IPS-18a (cell line): ENCODE results near the gene CCNJ.

ENCODE experiments used
- H3K27ac ChIP-seq: one replicate; pipeline ENCODE4 v1.5.1; 2013; ENCODE audit warnings: low read length
- H3K27me3 ChIP-seq: one replicate; pipeline ENCODE4 v1.6.1; 2013; ENCODE audit warnings: mild to moderate bottlenecking, low read length; ENCODE audit not compliant: control insufficient read depth, insufficient read depth
- H3K36me3 ChIP-seq: one replicate; pipeline ENCODE4 v1.6.1; 2013; ENCODE audit warnings: low read depth, low read length; ENCODE audit not compliant: control insufficient read depth
- H3K4me1 ChIP-seq: one replicate; pipeline ENCODE4 v1.6.1; 2013; ENCODE audit warnings: low read depth, low read length; ENCODE audit not compliant: control insufficient read depth
- H3K4me3 ChIP-seq: one replicate; pipeline ENCODE4 v1.5.1; 2013; ENCODE audit warnings: low read length
- H3K9ac ChIP-seq: one replicate; pipeline ENCODE4 v1.6.1; 2013; ENCODE audit warnings: mild to moderate bottlenecking, low read length, moderate library complexity
- H3K9me3 ChIP-seq: one replicate; pipeline ENCODE4 v1.6.1; 2013; ENCODE audit warnings: low read depth, low read length; ENCODE audit not compliant: control insufficient read depth

The CCNJ gene

DNA sequence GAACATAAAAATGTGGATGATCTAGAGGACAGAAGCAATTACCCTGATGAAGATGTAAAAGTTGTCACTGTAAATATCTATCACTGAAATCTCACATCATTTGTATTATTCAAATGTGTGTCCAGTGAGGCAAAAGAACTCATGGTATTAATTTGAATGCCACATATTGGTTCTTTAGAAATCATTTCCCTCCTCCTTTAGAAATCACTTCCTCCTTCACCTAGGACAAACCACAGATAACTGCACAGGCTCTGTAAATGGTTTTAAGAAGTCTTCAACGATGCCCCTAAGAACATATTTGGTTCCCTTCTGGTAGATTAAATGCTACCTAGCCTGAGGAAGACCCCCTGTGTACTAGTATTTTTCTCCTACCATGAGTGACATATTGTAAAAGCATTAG, 53.6 kb downstream of the CCNJ start:
- H3K9ac ChIP-seq: no peak overlapping the region
- H3K4me1 ChIP-seq: no peaks in the 10 kb centered on the region
- no peaks in the 10 kb centered on the region for H3K27me3 ChIP-seq

DNA sequence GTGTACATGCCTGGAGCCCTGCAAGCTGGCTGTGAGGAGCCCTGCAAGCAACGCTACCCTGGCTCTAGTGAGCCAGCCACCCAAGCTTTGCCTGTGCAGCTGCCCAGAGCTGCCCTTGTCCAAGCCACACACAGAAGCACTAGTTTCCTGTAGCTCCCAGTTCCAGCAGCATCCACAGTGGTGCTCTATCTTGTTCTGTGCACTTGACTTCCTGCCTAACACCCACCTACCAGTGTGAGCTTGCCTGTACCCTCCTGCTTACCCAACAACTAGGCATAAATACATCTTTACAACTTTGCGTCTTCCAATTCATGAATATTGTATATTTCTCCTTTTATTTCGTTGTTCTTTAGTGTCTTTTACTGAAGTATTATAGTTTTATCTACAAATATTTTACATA, 54.5 kb downstream of the CCNJ start:
- no peaks in the 10 kb centered on the region for H3K27me3 ChIP-seq

More for the DNA sequence above, 53.6 kb downstream of the CCNJ start:
- Histone ChIP-seq H3K9me3 (no peaks in the 10 kb centered on the region), H3K4me3 (no peak overlapping the region), H3K27ac (no peak overlapping the region), H3K36me3 (no peaks in the 10 kb centered on the region)

DNA sequence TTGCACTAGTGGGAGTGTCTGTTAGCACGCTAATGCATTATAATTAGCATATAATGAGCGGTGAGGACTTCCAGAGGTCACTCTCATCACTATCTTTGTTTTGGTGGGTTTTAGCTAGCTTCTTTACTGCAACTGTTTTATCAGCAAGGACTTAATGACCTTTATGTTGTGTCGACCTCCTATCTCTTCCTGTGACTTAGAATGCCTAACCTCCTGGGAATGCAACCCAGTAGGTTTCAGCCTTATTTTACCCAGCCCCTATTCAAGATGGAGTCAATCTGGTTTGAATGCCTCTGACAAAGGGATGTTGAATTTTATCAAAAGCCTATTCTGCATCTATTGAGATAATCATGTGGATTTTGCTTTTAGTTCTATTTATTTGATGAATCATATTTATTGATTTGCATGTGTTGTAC, 64.2 kb downstream of the CCNJ start:
- H3K36me3 ChIP-seq: no peaks in the 10 kb centered on the region
- no peak overlapping the region for H3K27ac ChIP-seq
- no peak overlapping the region for H3K9ac ChIP-seq
- no peaks in the 10 kb centered on the region for H3K9me3 ChIP-seq
- H3K4me3 ChIP-seq: no peak overlapping the region
- no peaks in the 10 kb centered on the region for H3K27me3 ChIP-seq
- H3K4me1 ChIP-seq: no peaks in the 10 kb centered on the region

More for the DNA sequence above, 54.5 kb downstream of the CCNJ start:
- Histone ChIP-seq H3K4me1 (no peaks in the 10 kb centered on the region), H3K36me3 (no peaks in the 10 kb centered on the region), H3K9ac (no peak overlapping the region), H3K27ac (no peak overlapping the region), H3K9me3 (no peaks in the 10 kb centered on the region), H3K4me3 (no peak overlapping the region)
